AG04449 (cell line): ENCODE results near the gene ZSCAN31.

Experiments used
- CTCF ChIA-PET: fragments of 350-600 bp; formaldehyde crosslinking; extraction: SDS; loops from one replicate; lab custom pipeline; 2021; ENCODE audit warnings: antibody characterized with exemption; lab: Yijun Ruan, JAX
- POLR2A ChIA-PET: fragments of 400-600, 350-600 bp; formaldehyde crosslinking; extraction: SDS; loops from one replicate; lab custom pipeline; 2020; ENCODE audit warnings: antibody characterized with exemption, inconsistent platforms; lab: Yijun Ruan, JAX
- DNase-seq: peaks from one replicate; pipeline ENCODE4 v3.0.0-alpha.2; 2010; ENCODE audit warnings: low read depth, low spot score
- H3K4me3 ChIP-seq: 2 replicates; pipeline ENCODE4 v1.5.1; 2011; ENCODE audit warnings: low read depth, mild to moderate bottlenecking, control low read depth, low read length
- TF ChIP-seq, protein P1 (sequence below): IDR thresholded peaks from one replicate; pipeline ENCODE4 v1.5.1; 2011; ENCODE audit warnings: mild to moderate bottlenecking, moderate library complexity, low read length, control low read depth, inconsistent platforms; ENCODE audit not compliant: insufficient read depth; ENCODE audit errors: missing control alignments

The ZSCAN31 gene

GRCh38 chr6:28349892-28350737 lies 14.2 kb upstream of the ZSCAN31 start, which contains the start of gene ZKSCAN3:
TSS of gene ZKSCAN3 (plus strand) at chr6:28349947. CDS start at chr6:28359587, 9,640 bp downstream.
- no peak for DNase-seq
- peak within 1 kb of the TSS; percentile 85 for H3K4me3 ChIP-seq
- ChIA-PET CTCF (interaction anchor here (0.8 kb wide), 1 partner anchor 13 kb away, joined by 3 read pairs; no protein-coding TSS in a partner anchor), POLR2A (interaction anchor here (0.7 to 1.2 kb wide), 3 partner anchors 69 to 565 kb away, joined by 3 to 4 read pairs (median 3); partner anchors contain the start of gene PGBD1)
- TF ChIP-seq, protein P1, sequence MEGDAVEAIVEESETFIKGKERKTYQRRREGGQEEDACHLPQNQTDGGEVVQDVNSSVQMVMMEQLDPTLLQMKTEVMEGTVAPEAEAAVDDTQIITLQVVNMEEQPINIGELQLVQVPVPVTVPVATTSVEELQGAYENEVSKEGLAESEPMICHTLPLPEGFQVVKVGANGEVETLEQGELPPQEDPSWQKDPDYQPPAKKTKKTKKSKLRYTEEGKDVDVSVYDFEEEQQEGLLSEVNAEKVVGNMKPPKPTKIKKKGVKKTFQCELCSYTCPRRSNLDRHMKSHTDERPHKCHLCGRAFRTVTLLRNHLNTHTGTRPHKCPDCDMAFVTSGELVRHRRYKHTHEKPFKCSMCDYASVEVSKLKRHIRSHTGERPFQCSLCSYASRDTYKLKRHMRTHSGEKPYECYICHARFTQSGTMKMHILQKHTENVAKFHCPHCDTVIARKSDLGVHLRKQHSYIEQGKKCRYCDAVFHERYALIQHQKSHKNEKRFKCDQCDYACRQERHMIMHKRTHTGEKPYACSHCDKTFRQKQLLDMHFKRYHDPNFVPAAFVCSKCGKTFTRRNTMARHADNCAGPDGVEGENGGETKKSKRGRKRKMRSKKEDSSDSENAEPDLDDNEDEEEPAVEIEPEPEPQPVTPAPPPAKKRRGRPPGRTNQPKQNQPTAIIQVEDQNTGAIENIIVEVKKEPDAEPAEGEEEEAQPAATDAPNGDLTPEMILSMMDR = no peak

DNA sequence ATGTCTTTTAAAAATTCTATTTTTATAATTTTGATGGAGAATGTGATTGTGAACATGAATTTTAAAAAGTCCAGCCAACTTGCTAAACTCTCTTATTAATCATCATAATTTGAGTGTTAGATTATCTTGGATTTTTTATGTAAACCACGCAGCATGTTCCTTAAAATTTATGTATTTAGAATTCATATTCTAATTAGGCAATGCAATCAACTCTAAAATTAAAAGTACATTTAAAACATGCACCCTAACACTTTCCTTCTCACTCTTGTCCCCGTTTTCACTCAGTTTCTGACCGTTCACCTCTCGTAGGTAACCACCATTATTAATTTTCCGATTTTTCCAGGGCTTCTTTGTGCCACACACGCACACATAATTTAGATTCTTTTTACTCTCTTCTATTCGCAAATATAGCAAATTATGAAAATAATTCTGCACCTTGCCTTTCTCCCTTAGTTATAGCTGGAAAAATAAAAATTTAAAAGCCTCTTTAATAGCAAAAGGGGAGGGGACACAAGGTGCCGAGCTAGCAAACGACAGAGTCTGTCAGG lies 13.5 kb upstream of the ZSCAN31 start:
- POLR2A ChIA-PET = interaction anchor here (0.7 kb wide), 2 partner anchors 232 to 564 kb away, joined by 3 read pairs; no protein-coding TSS in a partner anchor
- DNase-seq = no peak
- CTCF ChIA-PET = no interaction called here
- peak overlapping the region; percentile 85 for H3K4me3 ChIP-seq
- TF ChIP-seq, protein P1 = no peak

DNA sequence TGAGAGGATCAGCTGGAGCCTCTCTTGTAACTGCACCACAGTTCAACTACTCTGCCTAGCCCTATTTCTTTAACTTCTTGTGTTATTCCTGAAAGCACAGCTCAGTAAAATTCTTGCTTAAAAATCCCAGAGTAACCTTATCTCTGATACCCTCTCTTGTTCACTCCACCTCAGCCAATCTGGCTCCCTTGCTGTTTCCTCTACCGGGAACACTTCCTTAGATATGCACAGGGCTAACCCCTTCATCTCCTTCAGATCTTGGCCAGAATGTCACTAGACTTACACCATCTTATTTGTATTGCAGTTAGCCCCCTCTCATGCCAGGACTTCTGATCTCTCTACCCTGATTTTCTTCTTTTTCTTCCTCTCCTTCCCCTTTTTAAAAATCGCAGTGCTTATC lies 11.2 kb upstream of the ZSCAN31 start:
- no peak overlapping the region for H3K4me3 ChIP-seq
- DNase-seq = no peak
- ChIA-PET CTCF (interaction anchor here (1.3 to 4.0 kb wide), 2 partner anchors 9 to 10 kb away, joined by 5 to 21 read pairs; no protein-coding TSS in a partner anchor), POLR2A (interaction anchor here (0.6 kb wide), 1 partner anchor 11 kb away, joined by 5 read pairs; no protein-coding TSS in a partner anchor)
- TF ChIP-seq, protein P1 = no peak

DNA sequence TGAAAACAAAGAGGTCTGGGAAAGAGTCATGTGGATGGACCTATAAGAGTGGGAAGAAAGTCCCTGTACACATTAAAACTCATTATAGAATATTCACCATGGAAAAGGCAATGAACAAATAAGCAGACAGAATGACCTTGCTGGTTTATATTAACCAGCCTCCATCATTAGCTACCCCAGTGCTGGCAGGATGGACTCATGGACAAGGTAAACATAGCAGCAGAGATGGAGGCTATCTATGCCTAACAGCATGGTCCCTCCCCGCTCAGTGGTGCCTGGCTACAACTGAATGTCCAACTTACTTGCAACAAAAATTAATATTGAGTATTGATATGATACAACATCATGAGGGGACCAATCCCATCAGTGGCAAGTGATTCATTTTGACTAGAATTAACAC lies 9.3 kb upstream of the ZSCAN31 start:
- CTCF ChIA-PET = interaction anchor here (4.0 kb wide), 1 partner anchor 12 kb away, joined by 21 read pairs; no protein-coding TSS in a partner anchor
- H3K4me3 ChIP-seq = no peak overlapping the region
- POLR2A ChIA-PET = no interaction called here
- TF ChIP-seq, protein P1 = no peak
- no peak for DNase-seq

GRCh38 chr6:28343898-28344677 lies 8.1 kb upstream of the ZSCAN31 start:
- DNase-seq = no peak
- H3K4me3 ChIP-seq = no peak overlapping the region
- ChIA-PET POLR2A (no interaction called here), CTCF (no interaction called here)
- TF ChIP-seq, protein P1 = no peak
